HepG2 (cell line): ENCODE measurements around the gene NAIF1. TPM values are rescaled to one million over a fixed set of nuclear protein-coding genes. Genes with fewer than 3 reads are reported as not detected.

Experiments used
- ARID4A ChIP-seq: sonication (generic); formaldehyde crosslinking; IDR thresholded peaks from 2 replicates; pipeline ENCODE4 v1.5.0; 2020; ENCODE audit warnings: mild to moderate bottlenecking, missing genetic modification reagents, borderline replicate concordance
- CCAR2 ChIP-seq: fragments of 200-400 bp; formaldehyde crosslinking; optimal IDR thresholded peaks from 2 replicates; pipeline ENCODE3; 2018; ENCODE audit warnings: low read depth, mild to moderate bottlenecking, low read length, moderate library complexity
- DMAP1 ChIP-seq: IDR thresholded peaks from 2 replicates; pipeline ENCODE4 v1.6.1; 2016
- GLI4 ChIP-seq: sonication (generic); formaldehyde crosslinking; IDR thresholded peaks from 2 replicates; pipeline ENCODE4 v1.5.1; 2020; ENCODE audit warnings: missing genetic modification reagents, mild to moderate bottlenecking, moderate library complexity, borderline replicate concordance
- MIXL1 ChIP-seq: IDR thresholded peaks from 2 replicates; pipeline ENCODE4 v1.6.1; 2016
- NFIB ChIP-seq: sonication (generic); formaldehyde crosslinking; IDR thresholded peaks from 2 replicates; pipeline ENCODE4 v1.9.0; 2021; ENCODE audit warnings: missing genetic modification reagents, mild to moderate bottlenecking, borderline replicate concordance
- NR0B2 ChIP-seq: sonication (generic); formaldehyde crosslinking; IDR thresholded peaks from 2 replicates; pipeline ENCODE4 v1.4.0; 2020; ENCODE audit warnings: mild to moderate bottlenecking, missing genetic modification reagents
- NR2F2 ChIP-seq: IDR thresholded peaks from 2 replicates; pipeline ENCODE4 v1.6.1; 2012; ENCODE audit warnings: low read depth, inconsistent platforms, borderline replicate concordance
- RXRB ChIP-seq: IDR thresholded peaks from 2 replicates; pipeline ENCODE4 v1.6.1; 2016; ENCODE audit warnings: borderline replicate concordance, missing genetic modification reagents, missing compliant biosample characterization
- SMYD3 ChIP-seq: sonication (generic); formaldehyde crosslinking; IDR thresholded peaks from 2 replicates; pipeline ENCODE4 v1.8.1; 2023; ENCODE audit warnings: mild to moderate bottlenecking, missing genetic modification reagents
- SPEN ChIP-seq: sonication (generic); formaldehyde crosslinking; IDR thresholded peaks from 2 replicates; pipeline ENCODE4 v1.5.1; 2020; ENCODE audit warnings: low read depth, mild to moderate bottlenecking, missing genetic modification reagents
- THAP11 ChIP-seq: IDR thresholded peaks from 2 replicates; pipeline ENCODE4 v1.6.1; 2016; ENCODE audit warnings: missing biosample characterization, missing genetic modification reagents
- YEATS2 ChIP-seq: sonication (generic); formaldehyde crosslinking; IDR thresholded peaks from 2 replicates; pipeline ENCODE4 v1.4.0; 2020; ENCODE audit warnings: missing genetic modification reagents, borderline replicate concordance
- ZFP36 ChIP-seq: fragments of 150-350 bp; IDR thresholded peaks from 2 replicates; pipeline ENCODE4 v1.6.1; 2018; ENCODE audit warnings: borderline replicate concordance, low read length, low read depth; ENCODE audit not compliant: partially characterized antibody
- ZFP62 ChIP-seq: sonication (generic); formaldehyde crosslinking; IDR thresholded peaks from 2 replicates; pipeline ENCODE4 v1.4.0; 2020; ENCODE audit warnings: missing genetic modification reagents
- ZNF292 ChIP-seq: sonication (generic); formaldehyde crosslinking; IDR thresholded peaks from 2 replicates; pipeline ENCODE4 v1.8.1; 2022; ENCODE audit warnings: mild to moderate bottlenecking, low read depth, missing genetic modification reagents, borderline replicate concordance
- ZNF460 ChIP-seq: sonication (generic); formaldehyde crosslinking; IDR thresholded peaks from 2 replicates; pipeline ENCODE4 v1.5.1; 2020; ENCODE audit warnings: missing genetic modification reagents, mild to moderate bottlenecking, borderline replicate concordance
- ZNF543 ChIP-seq: sonication (generic); formaldehyde crosslinking; IDR thresholded peaks from 2 replicates; pipeline ENCODE4 v1.4.0; 2020; ENCODE audit warnings: mild to moderate bottlenecking, missing genetic modification reagents
- ZNF557 ChIP-seq: sonication (generic); formaldehyde crosslinking; IDR thresholded peaks from 2 replicates; pipeline ENCODE4 v1.4.0; 2020; ENCODE audit warnings: missing genetic modification reagents
- polyA plus RNA-seq, 8 experiments: library from polyadenylated mRNA; depleted of rRNA in 3 of 8; stranded (reverse) in 7 of 8; unstranded in 1 of 8; fragments of >200 nt; fragmentation: Illumina TruSeq in 4 of 8; extraction: Trizol in 4 of 8; gene quantifications; 2 replicates each; pipeline versions ENCODE4 v1.2.1 to v1.2.3, GENCODE V29; 2011 to 2016; ENCODE audit warnings: low read depth in 4 of 8, missing spikeins in 1 of 8, mixed read lengths in 1 of 8; ENCODE audit not compliant: insufficient read depth in 1 of 8
- total RNA-seq, 5 experiments: library from RNA; depleted of rRNA; stranded (reverse); fragments of >200 nt; fragmentation: Illumina TruSeq; extraction: Trizol; gene quantifications; 2 replicates each; pipeline ENCODE4 v1.2.3, GENCODE V29; 2016; ENCODE audit warnings: low read depth in 1 of 5
- TF ChIP-seq, protein P1 (sequence below): sonication (generic); formaldehyde crosslinking; IDR thresholded peaks from 2 replicates; pipeline ENCODE4 v1.5.1; 2020; ENCODE audit warnings: missing genetic modification reagents, mild to moderate bottlenecking, borderline replicate concordance
- TF ChIP-seq, protein P2 (sequence below): sonication (generic); formaldehyde crosslinking; IDR thresholded peaks from 2 replicates; pipeline ENCODE4 v1.8.0; 2022; ENCODE audit warnings: mild to moderate bottlenecking, missing genetic modification reagents; ENCODE audit not compliant: insufficient replicate concordance

NAIF1 gene
- total and polyA plus RNA-seq, 2 of the 13 experiments (the other 11 are each of a cell fraction or from before 2014, with no cell fraction given): 6.0 to 6.9 TPM

- TF ChIP-seq, protein P1, sequence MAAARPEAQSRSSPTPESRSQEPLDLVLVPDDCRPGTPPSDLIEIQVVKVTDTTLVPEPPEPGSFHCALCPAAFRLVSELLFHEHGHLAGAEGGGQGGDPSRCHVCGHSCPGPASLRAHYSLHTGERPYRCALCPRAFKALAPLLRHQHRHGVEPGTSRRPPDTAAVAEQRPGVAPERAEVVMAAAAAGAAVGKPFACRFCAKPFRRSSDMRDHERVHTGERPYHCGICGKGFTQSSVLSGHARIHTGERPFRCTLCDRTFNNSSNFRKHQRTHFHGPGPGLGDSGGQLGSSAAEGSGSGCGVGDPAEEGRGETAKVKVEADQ: peak; percentile 21; the same call in 1 of the 2 replicates
- 0 out of 2 replicates have a peak, but pooled peaks have one; percentile 69 for TF ChIP-seq ZNF557 (CRISPR knock-in tag)
- TF ChIP-seq NR0B2: peak; percentile 67; the same call in 1 of the 2 replicates
- no peak for TF ChIP-seq ZFP36
- TF ChIP-seq, protein P2, sequence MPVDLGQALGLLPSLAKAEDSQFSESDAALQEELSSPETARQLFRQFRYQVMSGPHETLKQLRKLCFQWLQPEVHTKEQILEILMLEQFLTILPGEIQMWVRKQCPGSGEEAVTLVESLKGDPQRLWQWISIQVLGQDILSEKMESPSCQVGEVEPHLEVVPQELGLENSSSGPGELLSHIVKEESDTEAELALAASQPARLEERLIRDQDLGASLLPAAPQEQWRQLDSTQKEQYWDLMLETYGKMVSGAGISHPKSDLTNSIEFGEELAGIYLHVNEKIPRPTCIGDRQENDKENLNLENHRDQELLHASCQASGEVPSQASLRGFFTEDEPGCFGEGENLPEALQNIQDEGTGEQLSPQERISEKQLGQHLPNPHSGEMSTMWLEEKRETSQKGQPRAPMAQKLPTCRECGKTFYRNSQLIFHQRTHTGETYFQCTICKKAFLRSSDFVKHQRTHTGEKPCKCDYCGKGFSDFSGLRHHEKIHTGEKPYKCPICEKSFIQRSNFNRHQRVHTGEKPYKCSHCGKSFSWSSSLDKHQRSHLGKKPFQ (CRISPR knock-in tag): peak; percentile 81
- peak; percentile 23; the same call in 1 of the 2 replicates for TF ChIP-seq SPEN (CRISPR knock-in tag)
- TF ChIP-seq NR2F2: no peak
- TF ChIP-seq ZNF292 (CRISPR knock-in tag): 0 out of 2 replicates have a peak, but pooled peaks have one; percentile 35
- 0 out of 2 replicates have a peak, but pooled peaks have one; percentile 28 for TF ChIP-seq GLI4
- TF ChIP-seq DMAP1 (CRISPR knock-in tag): peak; percentile 83; the same call in 1 of the 2 replicates
- TF ChIP-seq YEATS2 (CRISPR knock-in tag): 0 out of 2 replicates have a peak, but pooled peaks have one; percentile 42
- no peak for TF ChIP-seq ZNF460 (CRISPR knock-in tag)
- TF ChIP-seq CCAR2: no peak
- TF ChIP-seq ZFP62 (CRISPR knock-in tag): 0 out of 2 replicates have a peak, but pooled peaks have one; percentile 32
- TF ChIP-seq MIXL1 (CRISPR knock-in tag): peak; percentile 11; the same call in 1 of the 2 replicates
- peak; percentile 88; the same call in 1 of the 2 replicates for TF ChIP-seq NFIB (CRISPR knock-in tag)
- TF ChIP-seq ZNF543: peak; percentile 41
- peak; percentile 91 for TF ChIP-seq ARID4A
- TF ChIP-seq THAP11: peak; percentile 42; the same call in 1 of the 2 replicates
- peak; percentile 61; the same call in 1 of the 2 replicates for TF ChIP-seq RXRB (CRISPR knock-in tag)
- TF ChIP-seq SMYD3: no peak
Measured at GRCh38 chr9:128098297-128099230, 31.4 kb upstream of the NAIF1 start (continued).
